Sigmoid colon (tissue), 4 donors: ENCODE measurements around the gene BCOR.

Source experiments
- CTCF ChIP-seq, 4 experiments: fragments of 450-650 bp in 3 of 4; fragments of 200-600 bp in 1 of 4; IDR thresholded peaks; one replicate each; pipeline ENCODE4 v1.5.1; 2016 to 2019; ENCODE audit warnings: antibody characterized with exemption in 4 of 4, mild to moderate bottlenecking in 3 of 4, moderate library complexity in 2 of 4
- EP300 ChIP-seq, 4 donors: sonication (generic); formaldehyde crosslinking; IDR thresholded peaks; one replicate each; pipeline ENCODE4 v1.6.1; 2017; ENCODE audit warnings: antibody characterized with exemption in 4 of 4
- POLR2AphosphoS5 ChIP-seq, 4 donors: sonication (generic); formaldehyde crosslinking; IDR thresholded peaks; one replicate each; pipeline ENCODE4 v1.6.1; 2017; ENCODE audit warnings: antibody characterized with exemption in 4 of 4

GRCh38 chrX:40090050-40090804, 7.5 kb downstream of the BCOR start:
- TF ChIP-seq CTCF (IDR thresholded peaks at IDR 0.05) (no peak), EP300 (IDR thresholded peaks at IDR 0.05) (no peak), POLR2AphosphoS5 (IDR thresholded peaks at IDR 0.05) (no peak)
